ENCODE measurements around the gene ST8SIA5. TPM values are rescaled to one million over a fixed set of nuclear protein-coding genes. Genes with fewer than 3 reads are reported as not detected.
"Not testable (repeated sequence)": the region's sequence is repeated elsewhere in the genome, so short reads cannot be mapped to it uniquely, and the experiment has no call there.

ST8SIA5 gene, protein sequence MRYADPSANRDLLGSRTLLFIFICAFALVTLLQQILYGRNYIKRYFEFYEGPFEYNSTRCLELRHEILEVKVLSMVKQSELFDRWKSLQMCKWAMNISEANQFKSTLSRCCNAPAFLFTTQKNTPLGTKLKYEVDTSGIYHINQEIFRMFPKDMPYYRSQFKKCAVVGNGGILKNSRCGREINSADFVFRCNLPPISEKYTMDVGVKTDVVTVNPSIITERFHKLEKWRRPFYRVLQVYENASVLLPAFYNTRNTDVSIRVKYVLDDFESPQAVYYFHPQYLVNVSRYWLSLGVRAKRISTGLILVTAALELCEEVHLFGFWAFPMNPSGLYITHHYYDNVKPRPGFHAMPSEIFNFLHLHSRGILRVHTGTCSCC
- total RNA-seq (ENCODE audit: unreplicated experiment) = 0.56 TPM
- long read RNA-seq = 0 reads

DNA sequence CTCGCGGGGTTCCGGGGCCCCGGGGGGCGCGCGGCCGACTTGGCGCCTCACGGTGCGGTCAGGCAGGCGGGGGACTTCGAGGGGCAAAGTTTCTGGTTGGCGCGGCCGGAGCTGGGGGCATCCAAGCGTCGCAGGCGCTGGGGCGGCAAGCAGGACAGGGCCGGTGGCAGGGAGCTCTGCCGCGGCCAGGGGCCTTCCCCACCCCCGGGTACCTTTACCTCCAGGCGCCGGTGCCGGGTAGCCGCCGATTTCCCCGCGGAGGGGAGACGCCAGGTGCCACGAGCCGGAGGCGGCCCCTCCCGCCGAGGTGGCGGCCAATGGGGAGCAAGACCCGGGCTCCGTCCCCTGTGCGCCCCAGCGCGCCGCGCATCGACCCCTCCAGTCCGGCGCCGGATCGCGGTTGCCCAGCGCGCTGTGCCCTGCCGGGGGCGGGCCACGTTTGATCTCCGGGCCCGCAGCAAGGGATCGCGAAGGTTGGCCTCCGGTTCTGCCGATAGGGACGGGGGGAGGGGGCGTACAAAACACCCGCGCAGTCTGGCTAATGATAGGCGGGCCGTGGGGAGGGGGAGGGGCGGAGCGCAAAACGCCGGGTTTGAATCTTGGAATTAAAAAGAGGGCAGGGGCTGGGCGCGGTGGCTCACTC lies at the start of gene ST8SIA5:
Gene ST8SIA5, minus strand, starts transcription at position 495 of the 643 bp plus-strand sequence. CDS start 545 bp downstream, outside the sequence.
- TF ChIP-seq, protein P1, sequence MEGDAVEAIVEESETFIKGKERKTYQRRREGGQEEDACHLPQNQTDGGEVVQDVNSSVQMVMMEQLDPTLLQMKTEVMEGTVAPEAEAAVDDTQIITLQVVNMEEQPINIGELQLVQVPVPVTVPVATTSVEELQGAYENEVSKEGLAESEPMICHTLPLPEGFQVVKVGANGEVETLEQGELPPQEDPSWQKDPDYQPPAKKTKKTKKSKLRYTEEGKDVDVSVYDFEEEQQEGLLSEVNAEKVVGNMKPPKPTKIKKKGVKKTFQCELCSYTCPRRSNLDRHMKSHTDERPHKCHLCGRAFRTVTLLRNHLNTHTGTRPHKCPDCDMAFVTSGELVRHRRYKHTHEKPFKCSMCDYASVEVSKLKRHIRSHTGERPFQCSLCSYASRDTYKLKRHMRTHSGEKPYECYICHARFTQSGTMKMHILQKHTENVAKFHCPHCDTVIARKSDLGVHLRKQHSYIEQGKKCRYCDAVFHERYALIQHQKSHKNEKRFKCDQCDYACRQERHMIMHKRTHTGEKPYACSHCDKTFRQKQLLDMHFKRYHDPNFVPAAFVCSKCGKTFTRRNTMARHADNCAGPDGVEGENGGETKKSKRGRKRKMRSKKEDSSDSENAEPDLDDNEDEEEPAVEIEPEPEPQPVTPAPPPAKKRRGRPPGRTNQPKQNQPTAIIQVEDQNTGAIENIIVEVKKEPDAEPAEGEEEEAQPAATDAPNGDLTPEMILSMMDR (IDR thresholded peaks at IDR 0.05; ENCODE audit: partially characterized antibody, unreplicated experiment) = no peak
- Mint-ChIP-seq H3K9me3 (ENCODE audit: unreplicated experiment) (peaks cover 7% of the 10 kb centered on the region), H3K4me3 (ENCODE audit: unreplicated experiment) (peak within 1 kb of the TSS; percentile 93), H3K36me3 (ENCODE audit: unreplicated experiment) (peaks cover 5% of the 10 kb centered on the region), H3K4me1 (ENCODE audit: low read depth, unreplicated experiment) (peaks cover 17% of the 10 kb centered on the region), H3K27ac (ENCODE audit: unreplicated experiment) (no peak within 1 kb of the TSS), H3K27me3 (ENCODE audit: unreplicated experiment) (peaks cover 15% of the 10 kb centered on the region)
- peak; percentile 58 for DNase-seq

DNA sequence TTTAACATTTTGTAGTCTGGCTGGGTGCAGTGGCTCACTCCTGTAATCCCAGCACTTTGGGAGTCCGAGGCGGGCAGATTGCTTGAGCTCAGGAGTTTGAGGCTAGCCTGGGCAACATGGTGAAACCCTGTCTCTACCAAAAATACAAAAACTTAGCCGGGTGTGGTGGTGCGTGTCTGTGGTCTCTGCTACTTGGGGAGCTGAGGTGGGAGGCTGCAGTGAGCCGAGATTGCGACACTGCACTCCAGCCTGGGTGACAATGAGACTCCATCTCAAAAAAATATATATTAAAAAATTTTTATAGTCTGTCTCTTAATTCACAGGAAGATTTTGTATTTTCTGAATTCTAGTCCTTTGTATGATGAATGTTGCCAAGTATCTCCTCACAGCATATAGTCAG lies 39.1 kb upstream of the ST8SIA5 start:
- not testable (repeated sequence) for H3K4me1 Mint-ChIP-seq (ENCODE audit: low read depth, unreplicated experiment); H3K36me3 Mint-ChIP-seq (ENCODE audit: unreplicated experiment); H3K4me3 Mint-ChIP-seq (ENCODE audit: unreplicated experiment); DNase-seq; H3K27me3 Mint-ChIP-seq (ENCODE audit: unreplicated experiment); H3K27ac Mint-ChIP-seq (ENCODE audit: unreplicated experiment); H3K9me3 Mint-ChIP-seq (ENCODE audit: unreplicated experiment)

DNA sequence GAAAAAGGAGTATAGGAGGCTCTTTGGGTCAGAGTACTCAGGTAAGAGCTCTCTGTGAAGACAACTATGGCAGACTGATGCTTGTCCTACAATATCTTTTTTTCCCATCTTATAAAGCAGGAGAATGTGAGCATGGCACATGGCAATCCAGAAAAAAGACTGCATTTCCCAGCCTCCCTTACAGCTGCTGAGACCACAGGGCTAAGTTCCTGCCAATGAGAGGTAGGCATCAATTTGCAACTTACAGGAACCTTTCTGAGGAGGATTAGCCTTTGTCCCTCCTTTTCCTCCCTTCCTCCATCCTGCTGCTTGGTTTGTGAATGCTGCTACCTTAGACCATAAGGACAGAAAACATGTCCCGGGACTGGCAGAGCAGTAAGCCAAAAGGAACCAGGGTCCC lies 37.8 kb upstream of the ST8SIA5 start:
- Mint-ChIP-seq H3K9me3 (ENCODE audit: unreplicated experiment) (no peaks in the 10 kb centered on the region), H3K27me3 (ENCODE audit: unreplicated experiment) (peaks cover 4% of the 10 kb centered on the region), H3K36me3 (ENCODE audit: unreplicated experiment) (no peaks in the 10 kb centered on the region), H3K4me3 (ENCODE audit: unreplicated experiment) (no peak overlapping the region), H3K27ac (ENCODE audit: unreplicated experiment) (no peak overlapping the region), H3K4me1 (ENCODE audit: low read depth, unreplicated experiment) (no peaks in the 10 kb centered on the region)
- no peak for DNase-seq
- TF ChIP-seq, protein P1 (IDR thresholded peaks at IDR 0.05; ENCODE audit: partially characterized antibody, unreplicated experiment) = no peak

DNA sequence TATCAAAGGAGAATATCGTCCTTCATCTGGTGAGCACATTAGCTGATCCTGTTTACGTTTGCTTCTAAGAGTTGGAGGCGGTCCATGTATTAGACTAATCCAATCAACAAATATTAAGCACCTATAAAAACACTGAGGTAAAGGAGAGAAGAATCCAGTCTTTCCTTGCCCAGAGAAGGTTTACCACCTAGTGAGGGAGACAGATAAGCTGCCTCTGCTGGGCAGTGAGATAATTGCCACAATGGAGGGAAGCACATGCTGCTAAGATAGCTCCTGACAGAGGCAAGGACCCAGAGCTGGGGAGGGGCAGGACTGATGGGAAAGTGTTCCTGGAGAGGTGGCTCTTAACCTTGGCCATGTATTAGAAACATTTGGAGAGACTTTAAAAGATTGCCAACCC lies 36.7 kb upstream of the ST8SIA5 start:
- H3K36me3 Mint-ChIP-seq (ENCODE audit: unreplicated experiment) = no peaks in the 10 kb centered on the region
- H3K27me3 Mint-ChIP-seq (ENCODE audit: unreplicated experiment) = peaks cover 4% of the 10 kb centered on the region
- H3K4me1 Mint-ChIP-seq (ENCODE audit: low read depth, unreplicated experiment) = no peaks in the 10 kb centered on the region
- no peak overlapping the region for H3K27ac Mint-ChIP-seq (ENCODE audit: unreplicated experiment)
- no peak for DNase-seq
- TF ChIP-seq, protein P1 (IDR thresholded peaks at IDR 0.05; ENCODE audit: partially characterized antibody, unreplicated experiment) = no peak
- H3K9me3 Mint-ChIP-seq (ENCODE audit: unreplicated experiment) = no peaks in the 10 kb centered on the region
- no peak overlapping the region for H3K4me3 Mint-ChIP-seq (ENCODE audit: unreplicated experiment)

DNA sequence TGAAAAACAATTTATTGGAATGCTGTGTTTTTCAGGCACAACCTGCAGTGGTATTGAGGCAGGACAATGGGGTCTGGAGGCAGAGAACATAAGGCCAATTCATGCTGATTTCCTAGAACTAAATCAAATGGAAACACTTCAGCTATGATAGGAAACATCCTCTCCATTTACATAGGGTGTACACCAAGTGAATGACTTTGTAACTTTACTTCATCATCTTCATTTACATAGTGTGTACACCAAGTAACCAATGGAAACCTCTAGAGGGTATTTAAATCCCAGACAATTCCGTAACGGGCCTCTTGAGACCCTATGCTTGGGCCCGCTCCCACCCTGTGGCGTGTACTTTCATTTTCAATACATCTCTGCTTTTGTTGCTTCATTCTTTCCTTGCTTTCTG lies 32.2 kb upstream of the ST8SIA5 start:
- no peak for DNase-seq
- Mint-ChIP-seq H3K27me3 (ENCODE audit: unreplicated experiment) (peaks cover 4% of the 10 kb centered on the region), H3K36me3 (ENCODE audit: unreplicated experiment) (peaks cover 6% of the 10 kb centered on the region), H3K9me3 (ENCODE audit: unreplicated experiment) (no peaks in the 10 kb centered on the region), H3K4me3 (ENCODE audit: unreplicated experiment) (no peak overlapping the region), H3K4me1 (ENCODE audit: low read depth, unreplicated experiment) (no peaks in the 10 kb centered on the region), H3K27ac (ENCODE audit: unreplicated experiment) (no peak overlapping the region)
- TF ChIP-seq, protein P1 (IDR thresholded peaks at IDR 0.05; ENCODE audit: partially characterized antibody, unreplicated experiment) = no peak

Measured in glutamatergic neuron (in vitro differentiated cells).